Activated CD4-positive, alpha-beta T cell treated with anti-CD3 and anti-CD28 coated beads, Interleukin-2, amount 10 ng/mL, durations not matched to agents 7 days and 5 days (primary cell): Measurements from ENCODE around the gene A2ML1. TPM values are rescaled to one million over a fixed set of nuclear protein-coding genes. Genes with fewer than 3 reads are reported as not detected.
"Not testable (repeated sequence)": the region's sequence is repeated elsewhere in the genome, so short reads cannot be mapped to it uniquely, and the experiment has no call there.

Source experiments
- CTCF ChIA-PET: fragments of 350-600 bp; sonication (Branson Sonifier 250); formaldehyde crosslinking; loops from one replicate; lab custom pipeline; 2021; ENCODE audit warnings: antibody characterized with exemption; lab: Charles Lee
- POLR2A ChIA-PET: fragments of 350-600 bp; sonication (Branson Sonifier 250); formaldehyde crosslinking; loops from one replicate; lab custom pipeline; 2021; ENCODE audit warnings: antibody characterized with exemption; lab: Charles Lee
- DNase-seq: peaks from one replicate; pipeline ENCODE4 v3.0.0-alpha.2; 2020
- H3K27ac Mint-ChIP-seq: one replicate; pipeline ENCODE4 v1.8.0; 2021; ENCODE audit warnings: mild to moderate bottlenecking, moderate library complexity, mixed read lengths
- H3K27me3 Mint-ChIP-seq: one replicate; pipeline ENCODE4 v1.8.0; 2021; ENCODE audit warnings: mixed read lengths
- H3K36me3 Mint-ChIP-seq: one replicate; pipeline ENCODE4 v1.8.0; 2021; ENCODE audit warnings: low read depth, mixed read lengths
- H3K4me1 Mint-ChIP-seq: one replicate; pipeline ENCODE4 v1.8.0; 2021; ENCODE audit warnings: mixed read lengths
- H3K4me3 Mint-ChIP-seq: one replicate; pipeline ENCODE4 v1.8.0; 2021; ENCODE audit warnings: mild to moderate bottlenecking, moderate library complexity, mixed read lengths
- H3K9me3 Mint-ChIP-seq: one replicate; pipeline ENCODE4 v1.8.0; 2021; ENCODE audit warnings: mixed read lengths
- total RNA-seq, 2 experiments: library from RNA; stranded (reverse); gene quantifications; one replicate each; pipeline ENCODE4 v1.2.3, GENCODE V29; 2021

A2ML1 gene
- not detected for total RNA-seq

- no peaks in the 10 kb centered on the region for H3K9me3 Mint-ChIP-seq
- H3K36me3 Mint-ChIP-seq: no peaks in the 10 kb centered on the region
- CTCF ChIA-PET: no interaction called here
These were observed at the start of gene A2ML1 for GRCh38 chr12:8822298-8822697. TSS of gene A2ML1 (plus strand) at chr12:8822621. CDS start at chr12:8822652, 31 bp downstream.

GRCh38 chr12:8773461-8773860 is 49.0 kb upstream of the A2ML1 start:
- Mint-ChIP-seq H3K4me1 (no peaks in the 10 kb centered on the region), H3K27ac (no peak overlapping the region), H3K36me3 (no peaks in the 10 kb centered on the region), H3K27me3 (no peaks in the 10 kb centered on the region), H3K4me3 (no peak overlapping the region), H3K9me3 (no peaks in the 10 kb centered on the region)
- DNase-seq: no peak
- CTCF ChIA-PET: no interaction called here
- POLR2A ChIA-PET: no interaction called here

More at GRCh38 chr12:8822298-8822697, at the start of gene A2ML1:
- POLR2A ChIA-PET: no interaction called here
- Mint-ChIP-seq H3K4me1 (peaks cover under 1% of the 10 kb centered on the region), H3K4me3 (no peak within 1 kb of the TSS), H3K27ac (no peak within 1 kb of the TSS), H3K27me3 (peaks cover 13% of the 10 kb centered on the region)
- no peak for DNase-seq

GRCh38 chr12:8779281-8779680 is 43.1 kb upstream of the A2ML1 start:
- CTCF ChIA-PET: no interaction called here
- Mint-ChIP-seq H3K27me3 (no peaks in the 10 kb centered on the region), H3K9me3 (no peaks in the 10 kb centered on the region), H3K27ac (no peak overlapping the region), H3K4me3 (no peak overlapping the region), H3K4me1 (no peaks in the 10 kb centered on the region), H3K36me3 (no peaks in the 10 kb centered on the region)
- POLR2A ChIA-PET: no interaction called here
- DNase-seq: no peak

GRCh38 chr12:8779862-8780261 is 42.6 kb upstream of the A2ML1 start:
- no peak overlapping the region for H3K4me3 Mint-ChIP-seq
- no peak overlapping the region for H3K27ac Mint-ChIP-seq
- POLR2A ChIA-PET: no interaction called here
- no peaks in the 10 kb centered on the region for H3K36me3 Mint-ChIP-seq
- no peaks in the 10 kb centered on the region for H3K4me1 Mint-ChIP-seq
- H3K27me3 Mint-ChIP-seq: no peaks in the 10 kb centered on the region
- CTCF ChIA-PET: no interaction called here
- no peaks in the 10 kb centered on the region for H3K9me3 Mint-ChIP-seq
- no peak for DNase-seq

- POLR2A ChIA-PET: no interaction called here
- Mint-ChIP-seq H3K4me3 (no peak overlapping the region), H3K4me1 (no peaks in the 10 kb centered on the region), H3K27me3 (no peaks in the 10 kb centered on the region), H3K27ac (no peak overlapping the region), H3K9me3 (no peaks in the 10 kb centered on the region), H3K36me3 (no peaks in the 10 kb centered on the region)
- no peak for DNase-seq
- CTCF ChIA-PET: no interaction called here
These were observed 42.0 kb upstream of the A2ML1 start for GRCh38 chr12:8780389-8780788.

GRCh38 chr12:8781381-8782127 is 40.9 kb upstream of the A2ML1 start:
- ChIA-PET CTCF (interaction anchor here (0.7 kb wide), 2 partner anchors 13 to 21 kb away, joined by 3 read pairs; no protein-coding TSS in a partner anchor), POLR2A (no interaction called here)
- Mint-ChIP-seq H3K4me1 (no peaks in the 10 kb centered on the region), H3K27ac (no peak overlapping the region), H3K36me3 (no peaks in the 10 kb centered on the region), H3K27me3 (no peaks in the 10 kb centered on the region), H3K9me3 (no peaks in the 10 kb centered on the region), H3K4me3 (no peak overlapping the region)
- no peak for DNase-seq

- no peak for DNase-seq
- H3K27me3 Mint-ChIP-seq: no peaks in the 10 kb centered on the region
- no peaks in the 10 kb centered on the region for H3K9me3 Mint-ChIP-seq
- ChIA-PET POLR2A (no interaction called here), CTCF (interaction anchor here (0.6 kb wide), 1 partner anchor 228 kb away, joined by 3 read pairs; no protein-coding TSS in a partner anchor)
- H3K4me1 Mint-ChIP-seq: no peaks in the 10 kb centered on the region
- no peak overlapping the region for H3K27ac Mint-ChIP-seq
- H3K36me3 Mint-ChIP-seq: no peaks in the 10 kb centered on the region
- no peak overlapping the region for H3K4me3 Mint-ChIP-seq
These were observed 38.0 kb upstream of the A2ML1 start for GRCh38 chr12:8784290-8784888.

- no peak for DNase-seq
- Mint-ChIP-seq H3K36me3 (no peaks in the 10 kb centered on the region), H3K27me3 (no peaks in the 10 kb centered on the region), H3K4me1 (no peaks in the 10 kb centered on the region), H3K9me3 (no peaks in the 10 kb centered on the region), H3K4me3 (no peak overlapping the region), H3K27ac (no peak overlapping the region)
- ChIA-PET POLR2A (no interaction called here), CTCF (no interaction called here)
These were observed 36.9 kb upstream of the A2ML1 start for GRCh38 chr12:8785499-8785898.

GRCh38 chr12:8787206-8787605 is 35.2 kb upstream of the A2ML1 start:
- H3K27ac Mint-ChIP-seq, H3K27me3 Mint-ChIP-seq, CTCF ChIA-PET, POLR2A ChIA-PET, H3K9me3 Mint-ChIP-seq, H3K36me3 Mint-ChIP-seq, H3K4me1 Mint-ChIP-seq, DNase-seq, H3K4me3 Mint-ChIP-seq: not testable (repeated sequence)

- H3K36me3 Mint-ChIP-seq, H3K27ac Mint-ChIP-seq, POLR2A ChIA-PET, H3K27me3 Mint-ChIP-seq, DNase-seq, CTCF ChIA-PET, H3K9me3 Mint-ChIP-seq, H3K4me1 Mint-ChIP-seq: not testable (repeated sequence)
- H3K4me3 Mint-ChIP-seq: peak overlapping the region; percentile 52
These were observed 33.7 kb upstream of the A2ML1 start for GRCh38 chr12:8788706-8789105.

- H3K4me1 Mint-ChIP-seq, H3K4me3 Mint-ChIP-seq, H3K36me3 Mint-ChIP-seq, POLR2A ChIA-PET, CTCF ChIA-PET, H3K9me3 Mint-ChIP-seq, H3K27ac Mint-ChIP-seq, H3K27me3 Mint-ChIP-seq, DNase-seq: not testable (repeated sequence)
These were observed 32.9 kb upstream of the A2ML1 start for GRCh38 chr12:8789341-8790013.

GRCh38 chr12:8793226-8793625 is 29.2 kb upstream of the A2ML1 start:
- H3K4me1 Mint-ChIP-seq, POLR2A ChIA-PET, DNase-seq, CTCF ChIA-PET, H3K4me3 Mint-ChIP-seq, H3K9me3 Mint-ChIP-seq, H3K36me3 Mint-ChIP-seq, H3K27me3 Mint-ChIP-seq, H3K27ac Mint-ChIP-seq: not testable (repeated sequence)

GRCh38 chr12:8794611-8795010 is 27.8 kb upstream of the A2ML1 start:
- H3K27me3 Mint-ChIP-seq, H3K36me3 Mint-ChIP-seq, DNase-seq, POLR2A ChIA-PET, H3K4me3 Mint-ChIP-seq, H3K9me3 Mint-ChIP-seq, CTCF ChIA-PET, H3K4me1 Mint-ChIP-seq, H3K27ac Mint-ChIP-seq: not testable (repeated sequence)
